NT2/D1 (cell line): ENCODE measurements around the gene COLEC12.

Source experiments
- DNase-seq: peaks from one replicate; pipeline ENCODE4 v3.0.0-alpha.2; 2011; ENCODE audit warnings: low read depth, low spot score
- H3K27me3 ChIP-seq: 2 replicates; pipeline ENCODE4 v1.6.0; 2011; ENCODE audit warnings: mild to moderate bottlenecking; ENCODE audit not compliant: insufficient read length, insufficient read depth
- H3K36me3 ChIP-seq: 2 replicates; pipeline ENCODE4 v1.6.1; 2011; ENCODE audit warnings: mild to moderate bottlenecking, low read length, mixed read lengths; ENCODE audit not compliant: insufficient read depth, insufficient read length
- H3K4me1 ChIP-seq: 2 replicates; pipeline ENCODE4 v1.5.1; 2011; ENCODE audit not compliant: insufficient read depth, insufficient read length
- H3K4me3 ChIP-seq: 2 replicates; pipeline ENCODE4 v1.5.1; 2011; ENCODE audit warnings: low read depth; ENCODE audit not compliant: insufficient read length
- H3K9ac ChIP-seq: 2 replicates; pipeline ENCODE4 v1.6.0; 2011; ENCODE audit warnings: low read depth; ENCODE audit not compliant: insufficient read length
- H3K9me3 ChIP-seq: 2 replicates; pipeline ENCODE4 v1.5.1; 2011; ENCODE audit warnings: mild to moderate bottlenecking, low read length; ENCODE audit not compliant: insufficient read depth
- SUZ12 ChIP-seq: IDR thresholded peaks from 2 replicates; pipeline ENCODE4 v1.6.1; 2011; ENCODE audit not compliant: insufficient read length, insufficient read depth; ENCODE audit errors: extremely low read depth
- YY1 ChIP-seq: IDR thresholded peaks from 2 replicates; pipeline ENCODE4 v1.6.1; 2011; ENCODE audit not compliant: insufficient read length, insufficient read depth
- ZNF274 ChIP-seq: IDR thresholded peaks from 2 replicates; pipeline ENCODE4 v1.6.1; 2011; ENCODE audit warnings: mild to moderate bottlenecking, low read depth, low read length

Gene COLEC12

DNA sequence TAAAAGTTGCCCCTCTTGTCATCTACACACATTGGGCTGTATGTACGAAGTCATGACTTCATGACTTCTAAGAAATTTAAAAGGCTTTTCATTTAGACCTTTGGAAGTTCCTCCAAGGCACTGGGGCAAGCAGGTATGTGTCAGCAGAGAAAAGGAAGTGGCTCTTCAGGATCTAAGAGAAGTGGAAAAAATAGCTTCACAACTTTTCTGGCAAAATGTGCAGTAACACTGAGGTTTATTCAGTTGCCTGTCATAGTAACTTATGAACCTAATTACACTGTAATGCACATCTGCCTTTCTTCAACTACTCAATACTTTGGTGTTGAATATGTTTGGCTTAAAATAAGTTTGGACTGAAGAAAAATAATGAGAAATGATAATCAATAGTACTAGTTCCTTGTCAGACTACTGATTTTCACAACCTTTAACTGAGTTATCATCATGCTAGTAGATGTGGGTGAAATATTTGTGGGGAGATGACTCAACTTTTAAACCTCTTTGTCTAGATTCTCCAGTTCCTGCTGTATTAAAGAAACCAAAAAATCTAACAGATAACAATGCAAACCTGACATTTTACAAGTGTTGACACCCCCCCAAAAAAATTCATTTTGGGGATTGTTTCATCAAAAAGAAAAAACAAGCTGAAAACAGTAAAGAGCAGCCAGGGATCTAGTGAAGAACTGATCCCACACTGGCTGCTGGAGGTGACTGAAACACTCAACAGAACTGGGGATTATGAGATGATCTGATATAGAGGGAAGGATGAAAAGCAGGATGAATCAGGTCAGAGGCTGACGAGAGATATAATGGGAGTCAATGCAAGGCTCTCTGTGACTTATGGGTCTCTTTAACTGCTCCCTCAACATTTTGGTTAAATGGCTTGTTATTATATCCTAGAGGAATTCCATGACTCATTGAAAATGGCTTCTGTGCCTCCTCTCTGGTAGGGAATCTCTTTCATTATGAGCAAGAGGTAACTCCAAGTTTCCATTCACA lies 84.6 kb downstream of the COLEC12 start:
- DNase-seq: no peak
- TF ChIP-seq SUZ12 (no peak), YY1 (no peak), ZNF274 (no peak)
- no peaks in the 10 kb centered on the region for H3K27me3 ChIP-seq
- no peaks in the 10 kb centered on the region for H3K4me1 ChIP-seq
- H3K9me3 ChIP-seq: no peaks in the 10 kb centered on the region
- no peak overlapping the region for H3K4me3 ChIP-seq
- no peak overlapping the region for H3K9ac ChIP-seq
- H3K36me3 ChIP-seq: no peaks in the 10 kb centered on the region

DNA sequence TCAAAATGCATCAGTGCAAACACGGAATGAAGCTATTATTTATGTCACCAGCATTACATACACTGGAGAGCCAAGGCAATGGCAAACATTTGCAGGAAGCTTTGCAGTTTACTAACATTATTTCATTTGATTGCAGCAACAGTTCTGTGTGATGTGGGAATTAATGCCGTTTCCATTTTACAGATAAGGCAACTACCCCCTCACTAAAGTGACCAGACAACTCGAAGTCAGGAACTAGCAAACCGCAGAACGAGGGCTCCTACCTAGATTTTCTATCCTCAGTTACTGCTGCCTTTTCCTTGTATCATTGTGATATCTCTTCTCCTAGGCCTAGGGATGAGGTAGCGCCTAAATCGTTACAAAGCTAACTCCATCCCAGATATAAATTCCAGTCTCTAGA lies 85.5 kb downstream of the COLEC12 start:
- no peaks in the 10 kb centered on the region for H3K4me1 ChIP-seq
- H3K36me3 ChIP-seq: no peaks in the 10 kb centered on the region
- no peaks in the 10 kb centered on the region for H3K9me3 ChIP-seq
- H3K27me3 ChIP-seq: no peaks in the 10 kb centered on the region
- no peak for TF ChIP-seq ZNF274
- no peak for TF ChIP-seq SUZ12
- TF ChIP-seq YY1: no peak
- DNase-seq: no peak
- H3K4me3 ChIP-seq: no peak overlapping the region
- no peak overlapping the region for H3K9ac ChIP-seq

DNA sequence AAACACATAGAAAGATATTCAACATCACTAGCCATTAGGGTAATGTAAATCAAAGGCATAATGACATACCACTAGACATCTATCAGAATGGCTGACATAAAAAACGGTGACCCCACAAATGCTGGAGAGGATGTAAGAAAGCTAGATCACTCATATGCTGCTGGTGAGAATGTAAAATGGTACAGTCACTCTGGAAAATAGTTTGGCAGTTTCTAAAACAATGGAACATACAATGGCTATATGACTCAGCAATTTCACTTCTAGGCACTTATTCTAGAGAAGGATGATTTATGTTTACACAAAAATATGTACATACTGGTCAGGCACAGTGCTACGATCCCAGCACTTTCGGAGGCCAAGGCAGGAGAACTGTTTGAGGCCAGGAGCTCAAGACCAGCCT lies 87.3 kb downstream of the COLEC12 start:
- DNase-seq: no peak
- no peak overlapping the region for H3K9ac ChIP-seq
- H3K4me1 ChIP-seq: no peaks in the 10 kb centered on the region
- no peaks in the 10 kb centered on the region for H3K27me3 ChIP-seq
- H3K9me3 ChIP-seq: no peaks in the 10 kb centered on the region
- no peak overlapping the region for H3K4me3 ChIP-seq
- H3K36me3 ChIP-seq: no peaks in the 10 kb centered on the region
- TF ChIP-seq YY1 (no peak), ZNF274 (no peak), SUZ12 (no peak)

DNA sequence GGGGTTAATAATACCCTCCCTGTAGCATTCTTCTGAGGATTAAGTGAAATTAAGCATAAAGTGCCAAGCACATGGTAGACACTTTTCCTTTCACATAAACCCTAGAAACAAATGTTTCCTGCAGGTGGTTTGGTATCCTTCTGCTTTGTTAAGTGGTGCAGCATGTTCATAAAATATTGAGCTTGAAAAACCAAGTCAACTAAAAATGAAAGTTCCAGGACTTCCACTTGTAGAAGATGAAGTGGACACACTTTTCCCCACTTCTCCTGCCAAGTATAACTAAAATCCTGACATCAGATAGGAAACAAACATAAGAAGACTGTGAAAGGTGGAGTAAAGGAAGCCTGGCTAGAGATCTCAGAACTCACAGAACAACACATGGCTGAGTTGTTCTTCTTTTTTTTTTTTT lies 90.5 kb downstream of the COLEC12 start:
- Histone ChIP-seq H3K9ac (no peak overlapping the region), H3K4me3 (no peak overlapping the region), H3K9me3 (no peaks in the 10 kb centered on the region), H3K4me1 (no peaks in the 10 kb centered on the region), H3K27me3 (no peaks in the 10 kb centered on the region), H3K36me3 (no peaks in the 10 kb centered on the region)
- DNase-seq: no peak
- TF ChIP-seq SUZ12 (no peak), YY1 (no peak), ZNF274 (no peak)

DNA sequence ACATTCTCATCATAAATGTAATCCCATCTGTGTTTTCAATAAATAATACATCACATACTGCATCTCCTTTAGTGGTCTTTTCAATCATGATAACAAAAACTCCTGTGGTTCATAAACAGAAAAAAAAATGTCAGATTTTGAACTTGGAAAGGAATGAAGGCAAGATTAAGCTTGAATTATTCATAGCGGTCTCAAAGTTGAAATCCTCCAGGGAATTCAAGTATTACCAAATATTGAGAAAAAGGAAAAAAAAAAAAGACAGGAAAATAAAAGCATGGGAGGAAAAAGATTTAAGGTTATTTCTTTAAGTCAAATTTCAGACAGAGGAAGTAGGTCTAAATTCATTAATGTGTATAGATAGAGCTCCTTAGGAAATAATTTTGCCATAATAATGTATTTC lies 92.1 kb downstream of the COLEC12 start:
- Histone ChIP-seq H3K9me3 (no peaks in the 10 kb centered on the region; the same call in 1 of the 2 replicates), H3K9ac (no peak overlapping the region), H3K27me3 (no peaks in the 10 kb centered on the region), H3K36me3 (no peaks in the 10 kb centered on the region), H3K4me1 (no peaks in the 10 kb centered on the region), H3K4me3 (no peak overlapping the region)
- no peak for TF ChIP-seq ZNF274
- TF ChIP-seq SUZ12: no peak
- no peak for TF ChIP-seq YY1
- no peak for DNase-seq

DNA sequence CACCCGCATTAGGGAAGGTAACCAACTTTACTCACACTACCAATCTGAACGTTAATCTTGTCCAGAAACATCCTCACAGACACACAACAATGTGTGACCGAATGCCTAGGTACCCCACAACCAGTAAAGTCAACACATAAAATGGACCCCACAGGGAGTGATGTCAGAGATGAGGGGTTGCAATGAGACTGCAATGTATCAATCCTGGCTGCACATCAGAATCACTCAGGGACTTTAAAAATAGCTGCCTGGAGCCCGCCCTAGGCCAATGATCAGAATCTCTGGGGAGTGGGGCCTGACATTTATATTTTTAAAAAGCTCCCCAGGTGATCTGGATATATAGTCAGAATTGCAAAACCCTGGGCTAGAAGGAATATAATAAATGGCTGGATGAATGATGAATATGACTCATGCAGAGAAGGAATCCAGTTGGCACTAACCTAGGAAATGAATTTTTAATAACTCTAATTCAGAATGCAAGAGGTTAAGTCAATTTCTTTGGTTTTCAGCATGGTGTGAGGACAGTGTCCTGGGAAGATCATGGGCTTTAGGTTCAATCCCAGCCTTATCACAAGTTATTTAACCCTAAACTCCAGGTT lies 92.8 kb downstream of the COLEC12 start:
- H3K27me3 ChIP-seq: no peaks in the 10 kb centered on the region
- TF ChIP-seq SUZ12 (no peak), YY1 (no peak), ZNF274 (no peak)
- H3K9ac ChIP-seq: no peak overlapping the region
- no peak overlapping the region for H3K4me3 ChIP-seq
- no peaks in the 10 kb centered on the region for H3K36me3 ChIP-seq
- H3K9me3 ChIP-seq: no peaks in the 10 kb centered on the region; the same call in 1 of the 2 replicates
- no peaks in the 10 kb centered on the region for H3K4me1 ChIP-seq
- DNase-seq: no peak

DNA sequence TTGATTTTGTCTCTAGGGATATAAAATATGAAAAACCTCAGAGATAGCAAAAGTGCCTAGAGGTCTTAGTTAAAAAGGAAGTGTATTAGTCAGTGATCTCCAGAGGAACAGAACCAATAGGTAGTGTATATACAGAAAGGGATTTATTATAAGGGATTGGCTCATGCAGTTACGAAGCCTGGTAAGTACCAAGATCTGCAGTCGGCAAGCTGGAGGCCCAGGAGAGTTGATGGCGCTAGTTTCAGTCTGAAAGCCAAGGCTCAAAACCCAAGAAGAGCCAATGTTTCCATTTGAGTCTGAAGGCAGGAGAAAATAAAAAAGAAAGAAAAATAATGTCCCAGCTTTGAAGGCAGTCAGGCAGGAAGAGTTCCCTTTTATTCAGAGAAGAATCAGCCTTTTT lies 93.3 kb downstream of the COLEC12 start:
- Histone ChIP-seq H3K27me3 (no peaks in the 10 kb centered on the region), H3K36me3 (no peaks in the 10 kb centered on the region), H3K4me3 (no peak overlapping the region), H3K9me3 (no peaks in the 10 kb centered on the region; the same call in 1 of the 2 replicates), H3K9ac (no peak overlapping the region), H3K4me1 (no peaks in the 10 kb centered on the region)
- TF ChIP-seq ZNF274 (no peak), YY1 (no peak)
- DNase-seq: no peak
